Choroid plexus epithelial cell (primary cell): ENCODE data around the gene RAB15.

Experiments
- DNase-seq: peaks from one replicate; pipeline ENCODE4 v3.0.0-alpha.2; 2010; ENCODE audit warnings: low read depth
- H3K4me3 ChIP-seq: 2 replicates; pipeline ENCODE4 v1.5.1; 2011; ENCODE audit warnings: low read depth, mild to moderate bottlenecking, control low read depth, low read length, moderate library complexity
- CTCF ChIP-seq: conservative IDR thresholded peaks from 2 replicates; pipeline ENCODE4 v1.5.1; 2011; ENCODE audit warnings: low read depth, mild to moderate bottlenecking, control low read depth, inconsistent platforms, low read length, moderate library complexity

RAB15 gene

GRCh38 chr14:64953661-64954060, 18.5 kb downstream of the RAB15 start:
- DNase-seq, result no peak
- no peak overlapping the region for H3K4me3 ChIP-seq
- TF ChIP-seq CTCF, result no peak

- DNase-seq, result no peak
- no peak for TF ChIP-seq CTCF
- H3K4me3 ChIP-seq, result no peak overlapping the region
Observed at GRCh38 chr14:64953310-64953654, 18.9 kb downstream of the RAB15 start.

- no peak overlapping the region for H3K4me3 ChIP-seq
- DNase-seq, result peak; percentile 61
- TF ChIP-seq CTCF, result peak; percentile 38
Observed at GRCh38 chr14:64952598-64953309, 19.4 kb downstream of the RAB15 start.

- no peak for DNase-seq
- no peak overlapping the region for H3K4me3 ChIP-seq
- no peak for TF ChIP-seq CTCF
Observed at GRCh38 chr14:64951724-64952123, 20.4 kb downstream of the RAB15 start.

GRCh38 chr14:64951291-64951690, 20.8 kb downstream of the RAB15 start:
- no peak for DNase-seq
- no peak for TF ChIP-seq CTCF
- no peak overlapping the region for H3K4me3 ChIP-seq

- DNase-seq, result no peak
- no peak for TF ChIP-seq CTCF
- H3K4me3 ChIP-seq, result no peak overlapping the region
Observed at GRCh38 chr14:64950889-64951288, 21.2 kb downstream of the RAB15 start.

GRCh38 chr14:64948612-64949210, 23.4 kb downstream of the RAB15 start:
- peak; percentile 13 for DNase-seq
- no peak for TF ChIP-seq CTCF
- H3K4me3 ChIP-seq, result no peak overlapping the region
